WI38 (cell line): ENCODE measurements around the gene FGD4.
A peak's percentile ranks its signal among the peaks of the same experiment; 100 is the strongest.

Experiments used
- H3K4me3 ChIP-seq: 2 replicates; pipeline ENCODE4 v1.5.1; 2011; ENCODE audit warnings: low read depth, mild to moderate bottlenecking, control low read depth, low read length
- TF ChIP-seq, protein P1 (sequence below): IDR thresholded peaks from 2 replicates; pipeline ENCODE4 v1.5.1; 2012; ENCODE audit warnings: low read depth, mild to moderate bottlenecking, control low read depth, low read length

Gene FGD4

DNA sequence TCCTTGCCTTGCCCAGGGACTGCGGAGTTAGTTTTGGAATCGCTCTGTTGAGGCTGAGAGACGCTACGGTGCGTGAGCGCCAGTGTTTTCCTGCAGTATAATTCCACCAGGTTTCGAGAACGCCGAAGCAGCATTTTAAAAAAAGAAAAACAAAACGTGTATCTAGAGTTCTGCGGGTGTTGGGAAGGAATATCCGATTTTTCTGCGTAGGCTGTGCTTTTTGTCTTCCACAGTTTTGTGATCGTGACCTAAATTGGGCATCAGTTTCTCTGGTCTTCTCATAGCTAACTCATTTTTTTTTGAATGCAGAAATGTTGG lies 280.5 kb downstream of the FGD4 start:
- peak overlapping the region; percentile 80 for H3K4me3 ChIP-seq

DNA sequence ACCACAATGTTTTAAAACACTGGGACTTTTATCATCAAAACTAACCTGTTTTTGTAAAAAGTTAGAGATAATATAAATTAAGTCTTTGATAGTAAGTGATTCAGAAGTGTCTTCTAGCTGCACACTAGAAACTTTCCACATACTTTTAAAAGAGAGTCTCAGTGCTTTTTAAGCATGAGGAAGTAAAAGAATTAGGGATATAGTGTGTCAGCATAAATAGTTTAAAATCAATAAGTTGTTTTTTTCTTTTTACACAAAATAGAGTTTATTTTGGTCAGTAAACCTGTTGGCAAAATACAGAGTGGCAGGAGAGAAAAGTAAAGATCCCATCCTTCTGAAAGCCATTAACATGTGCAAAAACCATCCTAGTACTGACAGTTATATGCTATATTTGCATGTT lies 281.4 kb downstream of the FGD4 start:
- TF ChIP-seq, protein P1, sequence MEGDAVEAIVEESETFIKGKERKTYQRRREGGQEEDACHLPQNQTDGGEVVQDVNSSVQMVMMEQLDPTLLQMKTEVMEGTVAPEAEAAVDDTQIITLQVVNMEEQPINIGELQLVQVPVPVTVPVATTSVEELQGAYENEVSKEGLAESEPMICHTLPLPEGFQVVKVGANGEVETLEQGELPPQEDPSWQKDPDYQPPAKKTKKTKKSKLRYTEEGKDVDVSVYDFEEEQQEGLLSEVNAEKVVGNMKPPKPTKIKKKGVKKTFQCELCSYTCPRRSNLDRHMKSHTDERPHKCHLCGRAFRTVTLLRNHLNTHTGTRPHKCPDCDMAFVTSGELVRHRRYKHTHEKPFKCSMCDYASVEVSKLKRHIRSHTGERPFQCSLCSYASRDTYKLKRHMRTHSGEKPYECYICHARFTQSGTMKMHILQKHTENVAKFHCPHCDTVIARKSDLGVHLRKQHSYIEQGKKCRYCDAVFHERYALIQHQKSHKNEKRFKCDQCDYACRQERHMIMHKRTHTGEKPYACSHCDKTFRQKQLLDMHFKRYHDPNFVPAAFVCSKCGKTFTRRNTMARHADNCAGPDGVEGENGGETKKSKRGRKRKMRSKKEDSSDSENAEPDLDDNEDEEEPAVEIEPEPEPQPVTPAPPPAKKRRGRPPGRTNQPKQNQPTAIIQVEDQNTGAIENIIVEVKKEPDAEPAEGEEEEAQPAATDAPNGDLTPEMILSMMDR: no peak
- peak overlapping the region; percentile 80 for H3K4me3 ChIP-seq

More for the DNA sequence above, 280.5 kb downstream of the FGD4 start:
- TF ChIP-seq, protein P1: no peak

- H3K4me3 ChIP-seq: peak overlapping the region; percentile 80
- TF ChIP-seq, protein P1: no peak
Measured at GRCh38 chr12:32681272-32681671, 281.9 kb downstream of the FGD4 start.

GRCh38 chr12:32686340-32686739 lies 287.0 kb downstream of the FGD4 start:
- TF ChIP-seq, protein P1: no peak
- H3K4me3 ChIP-seq: no peak overlapping the region

DNA sequence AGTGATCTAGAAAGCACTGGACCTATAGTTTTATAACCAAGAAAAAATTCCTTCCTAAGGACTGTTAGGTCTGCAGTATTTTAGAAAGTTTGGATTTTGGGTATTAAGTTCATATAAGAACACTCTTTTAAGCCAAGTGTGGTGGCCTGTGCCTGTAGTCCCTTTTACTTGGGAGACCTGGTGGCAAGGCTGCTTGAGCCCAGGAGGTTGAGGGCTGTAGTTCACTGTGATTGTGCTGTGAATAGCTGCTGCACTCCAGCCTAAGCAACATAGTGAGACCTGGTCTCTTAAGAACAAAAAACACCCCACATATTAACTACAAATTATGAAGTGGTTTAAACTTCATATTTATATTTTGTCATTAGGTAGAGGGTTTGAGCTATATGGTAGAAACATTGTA lies 289.4 kb downstream of the FGD4 start:
- H3K4me3 ChIP-seq: no peak overlapping the region
- TF ChIP-seq, protein P1: no peak

GRCh38 chr12:32690927-32691326 lies 291.6 kb downstream of the FGD4 start:
- TF ChIP-seq, protein P1: no peak
- H3K4me3 ChIP-seq: no peak overlapping the region

DNA sequence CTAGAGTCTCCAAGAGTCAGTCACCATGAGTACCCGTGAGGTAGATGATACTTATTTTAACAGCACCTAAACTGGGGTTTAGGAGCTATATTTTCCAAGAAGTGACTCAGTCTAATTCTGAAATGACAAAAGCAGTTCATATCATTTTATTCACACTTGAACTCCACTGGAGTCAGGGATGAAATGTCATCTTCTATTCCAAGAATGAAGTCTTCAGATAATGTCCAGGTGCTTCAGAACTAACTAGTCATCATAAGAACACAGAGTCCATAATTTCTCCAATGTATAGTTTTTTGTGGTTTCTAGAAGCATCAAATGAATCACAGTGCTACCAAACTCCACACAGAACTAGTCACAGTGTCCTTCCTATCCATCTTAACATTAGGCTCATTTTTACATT lies 293.0 kb downstream of the FGD4 start:
- no peak overlapping the region for H3K4me3 ChIP-seq
- TF ChIP-seq, protein P1: no peak
